Prostate gland (tissue), 2 donors: Measurements from ENCODE around the gene PDE4D. TPM values are rescaled to one million over a fixed set of nuclear protein-coding genes. Genes with fewer than 3 reads are reported as not detected.

Experiments
- DNase-seq: peaks from one replicate; pipeline ENCODE4 v3.0.0-alpha.2; 2019; ENCODE audit warnings: low spot score
- H3K27ac ChIP-seq, 2 donors: fragments of 200-600 bp; sonication (generic); 2 replicates each; pipeline ENCODE4 v1.5.1; 2017 to 2019
- H3K27me3 ChIP-seq: fragments of 200-600 bp; sonication (generic); replicated peaks from 2 replicates; pipeline ENCODE4 v1.5.1; 2019; ENCODE audit not compliant: insufficient read depth
- H3K36me3 ChIP-seq, 2 donors: fragments of 200-600 bp; sonication (generic); 1 replicate in 1 of 2; 2 replicates in 1 of 2; pipeline versions ENCODE4 v1.5.1 to v1.8.1; 2017 to 2019
- H3K4me1 ChIP-seq: fragments of 200-600 bp; sonication (generic); replicated peaks from 2 replicates; pipeline ENCODE4 v1.5.1; 2019
- H3K4me3 ChIP-seq, 2 donors: fragments of 200-600 bp; sonication (generic); 2 replicates each; pipeline ENCODE4 v1.5.1; 2017 to 2019
- H3K9me3 ChIP-seq: fragments of 200-600 bp; sonication (generic); 2 replicates; pipeline ENCODE4 v1.5.1; 2017
- POLR2A ChIP-seq: fragments of 450-650 bp; IDR thresholded peaks from one replicate; pipeline ENCODE4 v1.6.1; 2016; ENCODE audit warnings: antibody characterized with exemption, mild to moderate bottlenecking
- POLR2AphosphoS5 ChIP-seq: sonication (generic); formaldehyde crosslinking; IDR thresholded peaks from one replicate; pipeline ENCODE4 v1.6.1; 2017; ENCODE audit warnings: antibody characterized with exemption
- WGBS: methylation state at CpG from one replicate; pipeline ENCODE4 v1.1.5; 2018; 5-methylcytosine and 5-hydroxymethylcytosine counted together
- intact Hi-C: fragments of 100-400 bp; cut with DNase I; formaldehyde crosslinking; loops from one replicate; pipeline ENCODE4 v1.14.2; 2022
- total RNA-seq, 2 donors: library from RNA; depleted of rRNA; stranded (reverse); fragments of >200 nt; gene quantifications; one replicate each; pipeline ENCODE4 v1.1.0, GENCODE V29; 2016
- TF ChIP-seq, protein P1 (sequence below), 4 experiments: fragments of 200-600 bp in 2 of 4; fragments of 450-650 bp in 2 of 4; sonication (generic) in 2 of 4; IDR thresholded peaks; 1 replicate in 3 of 4; 2 replicates in 1 of 4; pipeline ENCODE4 v1.5.1; 2016 to 2019; ENCODE audit warnings: antibody characterized with exemption in 4 of 4, mild to moderate bottlenecking in 2 of 4, moderate library complexity in 2 of 4

Gene PDE4D
- total RNA-seq, 2 donors from 2014 or later: 64.2 to 75.6 TPM

DNA sequence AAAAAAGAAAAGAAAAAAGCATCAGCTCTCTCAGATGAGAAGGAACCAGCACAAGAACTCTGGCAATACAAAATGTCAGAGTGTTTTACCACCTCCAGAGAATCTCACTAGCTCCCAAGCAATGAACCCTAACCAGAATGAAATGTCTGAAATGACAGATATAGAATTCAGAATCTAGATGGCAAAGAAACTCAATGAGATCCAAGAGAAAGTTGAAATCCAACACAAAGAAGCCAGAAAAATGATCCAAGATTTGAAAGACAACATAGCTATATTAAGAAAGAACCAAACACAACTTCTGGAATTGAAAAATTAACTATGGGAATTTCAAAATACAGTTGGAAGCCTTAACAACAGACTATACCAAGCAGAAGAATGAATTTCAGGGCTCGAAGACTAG lies 396.3 kb downstream of the PDE4D start:
- Histone ChIP-seq H3K4me1 (no peaks in the 10 kb centered on the region), H3K4me3 (no peak overlapping the region), H3K9me3 (no peaks in the 10 kb centered on the region), H3K27me3 (no peaks in the 10 kb centered on the region), H3K36me3 (no peaks in the 10 kb centered on the region), H3K27ac (no peak overlapping the region)
- intact Hi-C loops: no loop called here
- 85% methylated on average over 1 of the region's 1 CpG for WGBS
- DNase-seq: no peak
- TF ChIP-seq POLR2A: no peak
- TF ChIP-seq, protein P1, sequence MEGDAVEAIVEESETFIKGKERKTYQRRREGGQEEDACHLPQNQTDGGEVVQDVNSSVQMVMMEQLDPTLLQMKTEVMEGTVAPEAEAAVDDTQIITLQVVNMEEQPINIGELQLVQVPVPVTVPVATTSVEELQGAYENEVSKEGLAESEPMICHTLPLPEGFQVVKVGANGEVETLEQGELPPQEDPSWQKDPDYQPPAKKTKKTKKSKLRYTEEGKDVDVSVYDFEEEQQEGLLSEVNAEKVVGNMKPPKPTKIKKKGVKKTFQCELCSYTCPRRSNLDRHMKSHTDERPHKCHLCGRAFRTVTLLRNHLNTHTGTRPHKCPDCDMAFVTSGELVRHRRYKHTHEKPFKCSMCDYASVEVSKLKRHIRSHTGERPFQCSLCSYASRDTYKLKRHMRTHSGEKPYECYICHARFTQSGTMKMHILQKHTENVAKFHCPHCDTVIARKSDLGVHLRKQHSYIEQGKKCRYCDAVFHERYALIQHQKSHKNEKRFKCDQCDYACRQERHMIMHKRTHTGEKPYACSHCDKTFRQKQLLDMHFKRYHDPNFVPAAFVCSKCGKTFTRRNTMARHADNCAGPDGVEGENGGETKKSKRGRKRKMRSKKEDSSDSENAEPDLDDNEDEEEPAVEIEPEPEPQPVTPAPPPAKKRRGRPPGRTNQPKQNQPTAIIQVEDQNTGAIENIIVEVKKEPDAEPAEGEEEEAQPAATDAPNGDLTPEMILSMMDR (IDR thresholded peaks at IDR 0.05): no peak

DNA sequence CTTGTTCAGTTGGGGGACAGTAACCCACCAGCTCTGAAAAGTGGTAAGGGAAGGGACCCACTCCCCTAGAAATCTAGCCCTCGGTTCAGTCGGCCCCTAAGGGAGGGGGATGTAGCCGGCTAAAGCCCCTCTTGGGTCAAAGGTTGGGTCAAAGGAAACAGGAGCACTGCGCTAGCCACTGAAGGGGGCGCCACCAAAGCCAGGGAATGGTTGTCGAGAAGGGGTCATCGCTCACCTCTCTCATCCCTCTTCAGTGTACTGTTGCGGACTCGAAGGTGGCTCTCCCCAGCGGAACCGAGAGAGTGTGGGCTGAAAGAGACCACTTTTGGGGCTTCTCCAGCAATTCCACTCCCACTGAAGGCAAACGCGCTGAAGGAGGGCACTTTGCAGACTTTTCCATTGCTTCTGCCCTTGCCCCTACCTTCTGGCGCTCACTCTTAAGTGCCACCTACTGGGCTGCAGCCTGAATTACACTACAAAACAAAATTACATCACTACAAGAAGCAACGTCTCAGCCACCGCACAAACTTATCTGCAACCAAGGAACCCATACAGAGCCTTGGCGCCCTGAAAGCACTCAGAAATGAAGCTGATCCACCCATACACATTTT lies 396.9 kb downstream of the PDE4D start:
- H3K4me1 ChIP-seq: no peaks in the 10 kb centered on the region
- H3K27me3 ChIP-seq: no peaks in the 10 kb centered on the region
- TF ChIP-seq POLR2AphosphoS5 (no peak), POLR2A (no peak)
- TF ChIP-seq, protein P1 (IDR thresholded peaks at IDR 0.05): no peak
- no peak overlapping the region for H3K27ac ChIP-seq
- H3K9me3 ChIP-seq: no peaks in the 10 kb centered on the region
- H3K36me3 ChIP-seq: no peaks in the 10 kb centered on the region
- no peak for DNase-seq
- intact Hi-C loops: no loop called here
- no peak overlapping the region for H3K4me3 ChIP-seq
- 97% methylated on average over 17 of the region's 17 CpGs for WGBS

DNA sequence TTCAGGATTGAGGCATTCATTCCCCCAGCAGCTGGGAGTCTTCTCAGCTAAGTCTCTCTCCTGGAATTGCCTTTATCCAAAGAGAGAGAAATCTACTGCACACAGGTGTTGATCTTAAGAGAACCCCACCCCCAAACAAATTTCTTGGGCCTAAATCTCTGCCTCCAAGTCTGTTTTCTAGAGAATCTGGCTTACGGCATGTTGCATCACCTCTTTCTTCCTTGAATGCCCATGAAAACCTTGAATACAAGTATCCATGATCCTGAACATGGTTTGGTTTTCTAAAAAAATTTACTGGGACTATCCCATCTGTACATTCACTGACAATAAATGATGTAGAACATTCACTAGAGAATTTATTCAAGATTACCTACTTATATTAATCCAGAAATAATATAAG lies 401.6 kb downstream of the PDE4D start:
- no peak for DNase-seq
- Histone ChIP-seq H3K4me3 (no peak overlapping the region), H3K9me3 (no peaks in the 10 kb centered on the region), H3K27me3 (no peaks in the 10 kb centered on the region), H3K36me3 (no peaks in the 10 kb centered on the region), H3K27ac (no peak overlapping the region), H3K4me1 (no peaks in the 10 kb centered on the region)
- TF ChIP-seq POLR2A (no peak), POLR2AphosphoS5 (no peak)
- TF ChIP-seq, protein P1 (IDR thresholded peaks at IDR 0.05): no peak
- intact Hi-C loops: no loop called here
- 88% methylated on average over 1 of the region's 1 CpG for WGBS

DNA sequence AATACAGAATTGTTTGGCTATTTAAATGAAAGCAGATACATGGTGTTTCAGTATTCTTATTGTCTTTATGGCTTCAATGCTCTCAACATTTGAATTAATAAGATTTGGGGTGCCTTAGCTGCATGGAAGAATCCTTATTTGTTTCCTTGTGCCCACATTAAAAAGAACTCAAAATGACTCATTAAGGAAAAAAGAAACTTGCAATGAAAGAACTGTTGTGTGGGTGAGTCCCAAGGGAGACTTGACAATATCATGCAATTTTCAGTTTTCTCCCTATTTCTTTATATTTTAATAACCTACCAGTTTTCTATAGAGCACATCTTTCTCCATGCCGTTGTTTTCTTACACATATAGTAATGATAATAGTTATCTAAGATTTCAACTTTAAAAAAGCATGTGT lies 404.0 kb downstream of the PDE4D start:
- Histone ChIP-seq H3K4me3 (no peak overlapping the region), H3K9me3 (no peaks in the 10 kb centered on the region), H3K4me1 (no peaks in the 10 kb centered on the region), H3K36me3 (no peaks in the 10 kb centered on the region), H3K27ac (no peak overlapping the region), H3K27me3 (no peaks in the 10 kb centered on the region)
- 94% methylated on average over 1 of the region's 1 CpG for WGBS
- intact Hi-C loops: no loop called here
- TF ChIP-seq, protein P1 (IDR thresholded peaks at IDR 0.05): no peak
- TF ChIP-seq POLR2A (no peak), POLR2AphosphoS5 (no peak)
- DNase-seq: no peak
